22Rv1 (cell line): Measurements from ENCODE around the gene MCAM.

ENCODE experiments used
- ZFX ChIP-seq: fragments of 450-650 bp; IDR thresholded peaks from 2 replicates; pipeline ENCODE4 v1.6.1; 2017; ENCODE audit warnings: antibody characterized with exemption, borderline replicate concordance
- TF ChIP-seq, protein P1 (sequence below): fragments of 450-650 bp; IDR thresholded peaks from 2 replicates; pipeline ENCODE4 v1.5.1; 2017; ENCODE audit warnings: mild to moderate bottlenecking

DNA sequence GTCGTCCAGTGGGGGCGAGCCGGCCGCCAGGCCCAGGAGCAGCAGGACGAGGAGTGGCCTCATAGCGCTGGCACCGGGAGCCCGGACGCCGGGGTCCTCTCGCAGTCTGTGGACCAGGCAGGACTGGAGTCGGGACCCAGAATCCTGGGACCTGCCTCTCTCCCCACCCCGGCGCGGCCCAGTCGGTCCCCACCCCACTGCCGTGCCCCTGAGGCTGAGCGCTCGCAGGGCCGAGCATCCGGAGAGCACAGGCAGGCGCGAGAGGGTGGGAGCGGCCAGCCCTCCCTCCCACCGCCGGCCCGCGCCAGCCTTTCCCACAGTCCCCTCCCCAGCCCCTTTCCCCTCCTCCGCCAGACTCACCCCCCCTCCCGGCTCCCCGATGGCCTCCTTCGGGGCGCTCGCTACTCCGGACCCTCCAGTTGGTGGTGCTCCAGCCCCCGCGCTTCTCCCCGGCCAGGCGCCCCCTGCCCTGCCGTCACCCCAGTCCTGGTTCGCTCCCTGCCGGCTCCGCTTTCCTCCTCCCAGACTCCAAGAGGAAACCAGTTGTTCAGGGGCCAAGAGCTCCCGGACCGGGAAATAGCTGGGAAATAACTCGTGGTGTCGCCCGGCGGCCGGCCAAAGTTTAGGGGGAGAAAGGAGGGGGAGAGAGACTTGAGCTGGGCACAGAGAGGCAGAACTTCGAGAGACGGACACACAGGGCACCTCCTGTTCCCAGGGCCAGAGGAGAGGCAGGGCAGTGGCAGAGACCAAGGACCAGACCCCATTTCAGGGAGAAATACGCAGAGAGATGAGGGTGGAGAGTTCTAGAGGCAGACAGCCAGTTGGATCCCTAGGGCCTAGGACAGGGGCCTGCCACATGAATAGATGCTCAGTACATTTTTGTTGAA, 23.6 kb upstream of the MCAM start, which contains the start of gene C1QTNF5:
- TF ChIP-seq, protein P1, sequence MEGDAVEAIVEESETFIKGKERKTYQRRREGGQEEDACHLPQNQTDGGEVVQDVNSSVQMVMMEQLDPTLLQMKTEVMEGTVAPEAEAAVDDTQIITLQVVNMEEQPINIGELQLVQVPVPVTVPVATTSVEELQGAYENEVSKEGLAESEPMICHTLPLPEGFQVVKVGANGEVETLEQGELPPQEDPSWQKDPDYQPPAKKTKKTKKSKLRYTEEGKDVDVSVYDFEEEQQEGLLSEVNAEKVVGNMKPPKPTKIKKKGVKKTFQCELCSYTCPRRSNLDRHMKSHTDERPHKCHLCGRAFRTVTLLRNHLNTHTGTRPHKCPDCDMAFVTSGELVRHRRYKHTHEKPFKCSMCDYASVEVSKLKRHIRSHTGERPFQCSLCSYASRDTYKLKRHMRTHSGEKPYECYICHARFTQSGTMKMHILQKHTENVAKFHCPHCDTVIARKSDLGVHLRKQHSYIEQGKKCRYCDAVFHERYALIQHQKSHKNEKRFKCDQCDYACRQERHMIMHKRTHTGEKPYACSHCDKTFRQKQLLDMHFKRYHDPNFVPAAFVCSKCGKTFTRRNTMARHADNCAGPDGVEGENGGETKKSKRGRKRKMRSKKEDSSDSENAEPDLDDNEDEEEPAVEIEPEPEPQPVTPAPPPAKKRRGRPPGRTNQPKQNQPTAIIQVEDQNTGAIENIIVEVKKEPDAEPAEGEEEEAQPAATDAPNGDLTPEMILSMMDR = no peak
- no peak for TF ChIP-seq ZFX
